HFFc6 (cell line): ENCODE data around the gene SCYGR8. TPM values are rescaled to one million over a fixed set of nuclear protein-coding genes. Genes with fewer than 3 reads are reported as not detected.
A peak's percentile ranks its signal among the peaks of the same experiment; 100 is the strongest.

Experiments
- DNase-seq: peaks from one replicate; pipeline ENCODE4 v3.0.0-alpha.2; 2018
- H3K27ac Mint-ChIP-seq: 2 replicates; pipeline ENCODE4 v1.8.0; 2020; ENCODE audit warnings: mild to moderate bottlenecking, mixed read lengths
- H3K27me3 Mint-ChIP-seq: 2 replicates; pipeline ENCODE4 v1.8.0; 2021; ENCODE audit warnings: mild to moderate bottlenecking, moderate library complexity, mixed read lengths; ENCODE audit not compliant: insufficient read depth
- H3K36me3 Mint-ChIP-seq: 2 replicates; pipeline ENCODE4 v1.8.0; 2021; ENCODE audit warnings: low read depth, mixed read lengths
- H3K4me1 Mint-ChIP-seq: 2 replicates; pipeline ENCODE4 v1.8.0; 2020; ENCODE audit warnings: low read depth, mixed read lengths
- H3K4me3 Mint-ChIP-seq: 2 replicates; pipeline ENCODE4 v1.8.0; 2020; ENCODE audit warnings: mild to moderate bottlenecking, moderate library complexity, mixed read lengths
- H3K9me3 Mint-ChIP-seq: 2 replicates; pipeline ENCODE4 v1.8.0; 2020; ENCODE audit warnings: mild to moderate bottlenecking, mixed read lengths
- long read RNA-seq: library from polyadenylated mRNA; unstranded; transcript quantifications from one replicate; pipeline ENCODE4 v2.0.0, GENCODE V29; 2019
- total RNA-seq, 6 experiments: library from RNA; stranded (reverse); fragmentation: NEBNext Ultra II Directional; extraction: Animal tissue kit (Norgen Biotek cat#: 25700); gene quantifications; 2 replicates in 1 of 6; 3 replicates in 5 of 6; pipeline ENCODE4 v1.2.3, GENCODE V29; 2021
- TF ChIP-seq, protein P1 (sequence below): fragments of 200-600 bp; sonication (generic); IDR thresholded peaks from 2 replicates; pipeline ENCODE4 v1.5.0; 2021; ENCODE audit warnings: antibody characterized with exemption, mild to moderate bottlenecking

Gene SCYGR8, protein sequence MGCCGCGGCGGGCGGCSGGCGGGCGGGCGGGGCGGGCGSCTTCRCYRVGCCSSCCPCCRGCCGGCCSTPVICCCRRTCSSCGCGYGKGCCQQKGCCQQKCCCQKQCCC
- total RNA-seq, result not detected
- long read RNA-seq, result 0 reads

DNA sequence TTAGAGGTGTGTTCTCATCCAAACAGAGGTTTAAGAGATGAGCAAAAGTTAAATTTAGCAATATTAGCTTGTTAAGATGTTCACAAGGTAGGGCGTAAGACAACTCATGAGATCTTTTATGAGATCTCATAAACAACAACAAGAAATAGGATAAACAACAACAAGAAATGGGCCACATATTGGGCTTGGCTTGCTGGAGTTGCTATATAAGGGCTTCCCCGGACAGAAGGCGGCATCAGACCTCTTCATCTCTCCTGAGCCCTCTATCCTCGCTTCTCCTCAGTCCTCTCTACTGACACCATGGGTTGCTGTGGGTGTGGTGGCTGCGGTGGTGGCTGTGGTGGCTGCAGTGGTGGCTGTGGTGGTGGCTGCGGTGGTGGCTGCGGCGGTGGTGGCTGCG, at the start of gene SCYGR8:
Gene SCYGR8 (plus strand): TSS at position 301 of the 400 bp plus-strand sequence. CDS start 0 bp downstream, at position 301.
- no peaks in the 10 kb centered on the region for H3K36me3 Mint-ChIP-seq
- TF ChIP-seq, protein P1, sequence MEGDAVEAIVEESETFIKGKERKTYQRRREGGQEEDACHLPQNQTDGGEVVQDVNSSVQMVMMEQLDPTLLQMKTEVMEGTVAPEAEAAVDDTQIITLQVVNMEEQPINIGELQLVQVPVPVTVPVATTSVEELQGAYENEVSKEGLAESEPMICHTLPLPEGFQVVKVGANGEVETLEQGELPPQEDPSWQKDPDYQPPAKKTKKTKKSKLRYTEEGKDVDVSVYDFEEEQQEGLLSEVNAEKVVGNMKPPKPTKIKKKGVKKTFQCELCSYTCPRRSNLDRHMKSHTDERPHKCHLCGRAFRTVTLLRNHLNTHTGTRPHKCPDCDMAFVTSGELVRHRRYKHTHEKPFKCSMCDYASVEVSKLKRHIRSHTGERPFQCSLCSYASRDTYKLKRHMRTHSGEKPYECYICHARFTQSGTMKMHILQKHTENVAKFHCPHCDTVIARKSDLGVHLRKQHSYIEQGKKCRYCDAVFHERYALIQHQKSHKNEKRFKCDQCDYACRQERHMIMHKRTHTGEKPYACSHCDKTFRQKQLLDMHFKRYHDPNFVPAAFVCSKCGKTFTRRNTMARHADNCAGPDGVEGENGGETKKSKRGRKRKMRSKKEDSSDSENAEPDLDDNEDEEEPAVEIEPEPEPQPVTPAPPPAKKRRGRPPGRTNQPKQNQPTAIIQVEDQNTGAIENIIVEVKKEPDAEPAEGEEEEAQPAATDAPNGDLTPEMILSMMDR, result no peak

DNA sequence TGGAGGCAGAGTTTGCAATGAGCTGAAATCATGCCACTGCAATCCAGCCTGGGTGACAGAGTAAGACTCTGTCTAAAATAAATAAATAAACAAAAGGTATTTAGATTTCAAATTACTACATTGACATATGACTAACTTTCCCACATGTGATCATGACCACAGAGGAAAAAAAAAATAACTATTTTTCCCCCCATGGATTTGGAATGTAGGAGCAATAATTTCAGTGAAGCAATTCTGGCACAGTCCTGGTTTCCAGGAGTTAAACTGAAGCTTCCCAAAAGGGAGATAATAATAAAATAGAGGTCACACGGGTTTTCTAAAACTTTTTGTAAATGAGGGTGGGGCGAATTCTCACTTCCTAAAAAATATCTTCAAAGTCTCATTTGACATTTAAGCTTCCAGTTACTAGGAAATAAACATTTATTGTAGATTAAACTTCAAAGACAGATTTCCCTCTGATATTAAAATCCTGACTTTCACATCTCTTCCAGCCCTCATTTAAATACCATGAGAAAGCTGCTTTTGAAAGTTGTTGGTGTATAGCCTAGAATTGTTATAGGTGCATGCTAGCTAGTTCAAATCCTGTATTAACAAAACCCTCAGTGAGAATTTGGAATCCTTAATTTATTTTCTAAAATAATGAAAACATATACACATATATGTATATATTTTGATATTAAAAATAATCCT, 48.6 kb upstream of the SCYGR8 start:
- no peak for DNase-seq
- H3K9me3 Mint-ChIP-seq, result no peaks in the 10 kb centered on the region
- no peak overlapping the region for H3K4me3 Mint-ChIP-seq
- no peaks in the 10 kb centered on the region for H3K36me3 Mint-ChIP-seq
- H3K27me3 Mint-ChIP-seq, result peaks cover 10% of the 10 kb centered on the region
- no peak overlapping the region for H3K27ac Mint-ChIP-seq
- no peaks in the 10 kb centered on the region for H3K4me1 Mint-ChIP-seq
- TF ChIP-seq, protein P1, result no peak

More for the DNA sequence above, at the start of gene SCYGR8:
- DNase-seq, result no peak
- Mint-ChIP-seq H3K27ac (no peak within 1 kb of the TSS), H3K9me3 (no peaks in the 10 kb centered on the region), H3K4me1 (no peaks in the 10 kb centered on the region), H3K4me3 (no peak within 1 kb of the TSS), H3K27me3 (peaks cover 15% of the 10 kb centered on the region)

DNA sequence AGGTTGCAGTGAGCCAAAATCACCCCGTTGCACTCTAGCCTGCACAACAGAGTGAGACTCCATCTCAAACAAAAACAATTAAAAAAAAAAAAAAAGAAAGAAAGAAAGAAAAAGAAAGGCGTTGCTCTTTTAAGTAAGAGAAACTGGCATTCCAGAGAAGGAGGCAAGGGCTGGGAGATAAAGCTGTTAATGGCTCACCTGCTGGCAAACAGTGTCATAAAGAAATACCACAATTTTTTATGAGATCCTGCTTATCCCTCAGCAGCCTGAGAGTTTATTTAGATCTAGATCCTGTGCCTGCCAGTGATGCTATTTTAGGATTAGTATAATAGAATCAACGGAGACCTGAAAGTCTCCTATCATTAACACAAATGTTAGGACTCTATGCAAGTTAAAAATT, 44.1 kb upstream of the SCYGR8 start:
- TF ChIP-seq, protein P1, result no peak
- H3K4me1 Mint-ChIP-seq, result peaks cover 15% of the 10 kb centered on the region
- no peak for DNase-seq
- H3K27ac Mint-ChIP-seq, result no peak overlapping the region
- peaks cover 5% of the 10 kb centered on the region for H3K27me3 Mint-ChIP-seq
- H3K9me3 Mint-ChIP-seq, result no peaks in the 10 kb centered on the region
- H3K36me3 Mint-ChIP-seq, result no peaks in the 10 kb centered on the region
- H3K4me3 Mint-ChIP-seq, result no peak overlapping the region

DNA sequence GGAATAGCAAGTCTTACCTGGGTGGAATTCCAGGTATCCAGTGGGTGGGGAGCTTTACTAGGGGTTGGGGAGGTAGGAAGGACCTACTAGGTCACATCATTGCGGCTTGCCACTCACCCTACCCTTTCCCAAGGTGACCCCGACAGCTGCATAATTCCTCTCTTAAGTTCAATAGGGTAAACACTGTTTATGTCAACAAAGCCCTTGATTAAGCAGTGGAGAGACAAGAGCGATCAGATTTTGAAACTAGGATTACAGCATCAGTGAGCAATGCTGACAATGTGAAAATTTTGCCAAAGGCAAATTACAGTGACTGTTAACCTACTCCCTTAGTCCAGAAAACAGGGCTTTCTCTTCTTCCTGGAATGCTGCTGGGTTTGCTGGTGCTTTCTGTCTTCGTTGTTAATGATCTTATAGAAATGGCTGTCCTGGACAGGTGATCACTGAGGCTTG, 42.4 kb upstream of the SCYGR8 start:
- no peaks in the 10 kb centered on the region for H3K9me3 Mint-ChIP-seq
- H3K4me3 Mint-ChIP-seq, result no peak overlapping the region
- no peaks in the 10 kb centered on the region for H3K36me3 Mint-ChIP-seq
- TF ChIP-seq, protein P1, result no peak
- H3K27me3 Mint-ChIP-seq, result peaks cover 8% of the 10 kb centered on the region
- H3K4me1 Mint-ChIP-seq, result peaks cover 15% of the 10 kb centered on the region
- peak; percentile 42 for DNase-seq
- no peak overlapping the region for H3K27ac Mint-ChIP-seq

DNA sequence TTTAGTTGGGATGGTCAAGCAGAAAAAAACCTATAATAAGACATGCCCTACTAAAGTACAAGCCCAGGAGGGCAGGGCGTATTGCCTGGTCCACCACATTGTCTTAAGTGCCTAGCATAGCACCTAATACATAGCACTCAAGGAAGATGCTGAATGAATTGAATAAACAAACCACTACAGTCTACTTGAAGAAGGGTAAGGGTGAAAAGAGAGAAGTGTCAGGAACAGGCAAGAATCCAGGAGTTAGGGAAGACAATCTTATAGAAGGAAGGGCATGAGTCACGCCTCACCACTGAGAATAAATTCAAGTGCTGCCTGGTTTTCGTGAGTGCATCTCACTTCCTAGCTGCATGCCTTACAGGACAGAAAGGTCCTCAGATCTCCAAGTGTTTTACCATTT, 41.7 kb upstream of the SCYGR8 start:
- DNase-seq, result peak; percentile 19
- Mint-ChIP-seq H3K4me3 (no peak overlapping the region), H3K36me3 (no peaks in the 10 kb centered on the region), H3K27me3 (peaks cover 8% of the 10 kb centered on the region), H3K27ac (no peak overlapping the region), H3K9me3 (no peaks in the 10 kb centered on the region), H3K4me1 (peaks cover 15% of the 10 kb centered on the region)
- TF ChIP-seq, protein P1, result no peak
